ENCODE results near the gene ERH.

Gene ERH

DNA sequence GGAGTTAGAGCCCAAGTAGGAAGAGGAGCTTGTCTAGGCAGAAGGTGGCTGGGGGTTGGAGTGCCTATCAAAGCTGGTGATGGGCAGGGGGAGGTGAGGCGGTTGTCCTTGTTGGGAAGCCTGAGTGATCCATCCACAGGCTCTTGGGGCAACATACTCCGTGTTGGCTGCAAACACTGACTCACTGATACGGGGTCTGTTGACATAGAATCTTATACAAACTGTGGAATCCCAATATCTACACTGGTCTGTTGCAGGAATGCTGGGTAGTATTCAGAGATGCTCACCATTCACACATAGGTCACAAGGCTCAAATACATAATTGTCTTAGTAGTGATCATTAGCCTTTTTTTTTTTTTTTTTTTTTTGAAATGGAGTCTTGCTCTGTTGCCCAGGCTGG is 26.0 kb downstream of the ERH start:
- DNase-seq (ENCODE audit: low read depth): no peak
- in situ Hi-C loops (cut with HindIII; ENCODE audit: low sequenced_read_pairs): no loop called here
- TF ChIP-seq, protein P1, sequence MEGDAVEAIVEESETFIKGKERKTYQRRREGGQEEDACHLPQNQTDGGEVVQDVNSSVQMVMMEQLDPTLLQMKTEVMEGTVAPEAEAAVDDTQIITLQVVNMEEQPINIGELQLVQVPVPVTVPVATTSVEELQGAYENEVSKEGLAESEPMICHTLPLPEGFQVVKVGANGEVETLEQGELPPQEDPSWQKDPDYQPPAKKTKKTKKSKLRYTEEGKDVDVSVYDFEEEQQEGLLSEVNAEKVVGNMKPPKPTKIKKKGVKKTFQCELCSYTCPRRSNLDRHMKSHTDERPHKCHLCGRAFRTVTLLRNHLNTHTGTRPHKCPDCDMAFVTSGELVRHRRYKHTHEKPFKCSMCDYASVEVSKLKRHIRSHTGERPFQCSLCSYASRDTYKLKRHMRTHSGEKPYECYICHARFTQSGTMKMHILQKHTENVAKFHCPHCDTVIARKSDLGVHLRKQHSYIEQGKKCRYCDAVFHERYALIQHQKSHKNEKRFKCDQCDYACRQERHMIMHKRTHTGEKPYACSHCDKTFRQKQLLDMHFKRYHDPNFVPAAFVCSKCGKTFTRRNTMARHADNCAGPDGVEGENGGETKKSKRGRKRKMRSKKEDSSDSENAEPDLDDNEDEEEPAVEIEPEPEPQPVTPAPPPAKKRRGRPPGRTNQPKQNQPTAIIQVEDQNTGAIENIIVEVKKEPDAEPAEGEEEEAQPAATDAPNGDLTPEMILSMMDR (IDR thresholded peaks at IDR 0.05; ENCODE audit: low read depth, low read length, missing control alignments): no peak
- no peak overlapping the region for H3K4me3 ChIP-seq (ENCODE audit: low read depth, low read length)

GRCh38 chr14:69370061-69370460 is 28.0 kb downstream of the ERH start:
- in situ Hi-C loops (cut with HindIII; ENCODE audit: low sequenced_read_pairs): no loop called here
- no peak for DNase-seq (ENCODE audit: low read depth)

DNA sequence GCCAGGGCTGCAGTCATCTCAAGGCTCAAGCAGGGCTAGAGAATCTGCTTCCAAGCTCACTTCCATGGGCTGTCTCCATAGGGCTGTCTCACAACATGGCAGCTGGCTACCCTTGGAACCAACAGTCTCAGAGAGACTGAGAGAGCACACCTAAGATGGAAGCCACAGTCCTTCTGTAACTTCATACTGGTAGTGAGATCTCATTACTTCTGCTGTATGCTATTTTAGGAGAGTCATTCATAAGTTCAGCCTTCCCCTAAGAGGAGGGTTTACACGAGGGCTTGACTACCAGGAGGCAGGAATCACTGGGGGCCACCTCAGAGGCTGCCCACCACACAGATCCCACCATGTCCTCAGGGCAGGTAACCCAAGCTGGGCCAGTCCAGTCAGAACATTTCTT is 29.7 kb downstream of the ERH start:
- in situ Hi-C loops (cut with HindIII; ENCODE audit: low sequenced_read_pairs): no loop called here
- TF ChIP-seq, protein P1 (IDR thresholded peaks at IDR 0.05; ENCODE audit: low read depth, low read length, missing control alignments): no peak
- no peak for DNase-seq (ENCODE audit: low read depth)
- no peak overlapping the region for H3K4me3 ChIP-seq (ENCODE audit: low read depth, low read length)

More at GRCh38 chr14:69370061-69370460, 28.0 kb downstream of the ERH start:
- TF ChIP-seq, protein P1 (IDR thresholded peaks at IDR 0.05; ENCODE audit: low read depth, low read length, missing control alignments): no peak
- no peak overlapping the region for H3K4me3 ChIP-seq (ENCODE audit: low read depth, low read length)

- no peak for DNase-seq (ENCODE audit: low read depth)
- TF ChIP-seq, protein P1 (IDR thresholded peaks at IDR 0.05; ENCODE audit: low read depth, low read length, missing control alignments): no peak
- no peak overlapping the region for H3K4me3 ChIP-seq (ENCODE audit: low read depth, low read length)
- in situ Hi-C loops (cut with HindIII; ENCODE audit: low sequenced_read_pairs): no loop called here
These were observed 31.3 kb downstream of the ERH start for GRCh38 chr14:69366761-69367160.

DNA sequence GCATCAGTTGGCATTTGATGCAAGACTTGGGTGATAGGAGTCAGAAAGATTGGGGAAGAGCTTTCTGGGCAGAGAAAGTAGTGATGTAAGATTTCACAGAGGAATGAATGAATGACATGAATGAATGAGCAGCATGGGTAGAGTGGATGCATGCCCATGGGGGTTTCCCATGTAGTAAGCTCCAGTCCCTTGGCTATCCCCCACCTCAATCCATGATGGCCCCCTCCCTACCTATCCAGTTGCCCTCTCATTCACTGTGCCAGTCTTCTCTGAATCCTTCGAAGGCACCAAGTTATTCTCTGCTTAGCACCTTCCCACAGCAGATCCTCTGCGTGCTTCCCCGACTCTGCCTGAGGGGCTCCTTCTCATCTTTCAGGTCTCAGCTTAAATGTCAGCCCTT is 32.0 kb downstream of the ERH start:
- TF ChIP-seq, protein P1 (IDR thresholded peaks at IDR 0.05; ENCODE audit: low read depth, low read length, missing control alignments): no peak
- H3K4me3 ChIP-seq (ENCODE audit: low read depth, low read length): no peak overlapping the region
- DNase-seq (ENCODE audit: low read depth): no peak
- in situ Hi-C loops (cut with HindIII; ENCODE audit: low sequenced_read_pairs): no loop called here

DNA sequence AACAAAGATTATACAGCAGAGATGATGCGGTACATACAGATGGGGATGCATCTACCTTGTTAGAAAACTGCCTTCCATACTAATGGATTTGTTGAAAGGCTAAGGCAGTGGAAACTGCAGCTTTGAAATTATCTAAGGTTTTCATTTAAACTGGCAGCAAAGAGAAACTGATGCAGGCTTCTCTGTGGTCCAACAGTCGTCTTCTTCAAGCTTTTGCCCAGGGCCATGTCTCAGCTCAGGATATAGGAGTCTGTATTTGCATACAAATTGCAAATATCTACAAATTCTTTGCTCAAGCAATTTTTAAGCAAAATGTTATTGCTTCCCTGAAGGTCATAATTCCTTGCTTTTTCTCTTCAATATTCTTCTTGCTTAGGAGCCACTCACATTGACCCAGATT is 33.7 kb downstream of the ERH start:
- no peak for DNase-seq (ENCODE audit: low read depth)
- in situ Hi-C loops (cut with HindIII; ENCODE audit: low sequenced_read_pairs): loop anchor here (5.0 kb wide), 1 partner anchor 117 kb away; no protein-coding TSS in a partner anchor
- TF ChIP-seq, protein P1 (IDR thresholded peaks at IDR 0.05; ENCODE audit: low read depth, low read length, missing control alignments): no peak
- H3K4me3 ChIP-seq (ENCODE audit: low read depth, low read length): no peak overlapping the region

GRCh38 chr14:69363964-69364363 is 34.1 kb downstream of the ERH start:
- no peak overlapping the region for H3K4me3 ChIP-seq (ENCODE audit: low read depth, low read length)
- TF ChIP-seq, protein P1 (IDR thresholded peaks at IDR 0.05; ENCODE audit: low read depth, low read length, missing control alignments): no peak
- in situ Hi-C loops (cut with HindIII; ENCODE audit: low sequenced_read_pairs): loop anchor here (5.0 kb wide), 1 partner anchor 117 kb away; no protein-coding TSS in a partner anchor
- no peak for DNase-seq (ENCODE audit: low read depth)
